H1 (cell line): Measurements from ENCODE around the gene CENPA. TPM values are rescaled to one million over a fixed set of nuclear protein-coding genes. Genes with fewer than 3 reads are reported as not detected.

Source experiments
- CTCF ChIA-PET: fragments of 300-600 bp; sonication (Branson Sonifier 250); formaldehyde crosslinking; loops from one replicate; lab custom pipeline; 2021; ENCODE audit not compliant: partially characterized antibody; lab: Charles Lee
- POLR2A ChIA-PET: fragments of 300-600 bp; sonication (Branson Sonifier 250); formaldehyde crosslinking; loops from one replicate; lab custom pipeline; 2021; ENCODE audit warnings: inconsistent platforms; ENCODE audit not compliant: partially characterized antibody; lab: Charles Lee
- DNase-seq, 2 experiments: peaks; one replicate each; pipeline versions ENCODE4 v3.0.0 to v3.0.0-alpha.2; 2010 to 2022; ENCODE audit warnings: low spot score in 2 of 2, low read depth in 1 of 2, mixed read lengths in 1 of 2
- FAIRE-seq: peaks from 2 replicates; lab custom pipeline; 2011; peaks lifted over from hg19 to GRCh38; lab: Jason Lieb, UNC
- H2AFZ ChIP-seq: 2 replicates; pipeline ENCODE4 v1.8.1; 2012; ENCODE audit warnings: low read length, inconsistent platforms
- H2AK5ac ChIP-seq: 2 replicates; pipeline ENCODE4 v1.6.1; 2013; ENCODE audit warnings: low read depth, low read length
- H2BK120ac ChIP-seq: replicated peaks from 2 replicates; pipeline ENCODE3; 2013; ENCODE audit warnings: low read depth, low read length, inconsistent platforms
- H2BK12ac ChIP-seq: 2 replicates; pipeline ENCODE4 v1.6.1; 2013; ENCODE audit warnings: low read depth, low read length
- H2BK15ac ChIP-seq: 2 replicates; pipeline ENCODE4 v1.6.1; 2013; ENCODE audit warnings: low read length
- H2BK20ac ChIP-seq: 2 replicates; pipeline ENCODE4 v1.6.1; 2013; ENCODE audit warnings: low read length
- H2BK5ac ChIP-seq: 2 replicates; pipeline ENCODE4 v1.6.1; 2013; ENCODE audit warnings: low read depth, low read length
- H3K14ac ChIP-seq: 2 replicates; pipeline ENCODE4 v1.6.1; 2013; ENCODE audit warnings: inconsistent platforms; ENCODE audit not compliant: insufficient read length
- H3K18ac ChIP-seq: 2 replicates; pipeline ENCODE4 v1.6.1; 2013; ENCODE audit warnings: low read length; ENCODE audit errors: extremely low read depth
- H3K23ac ChIP-seq: 2 replicates; pipeline ENCODE4 v1.6.1; 2013; ENCODE audit warnings: inconsistent platforms; ENCODE audit not compliant: insufficient read length
- H3K23me2 ChIP-seq: 2 replicates; pipeline ENCODE4 v1.6.1; 2013; ENCODE audit warnings: low read depth, low read length
- H3K27ac ChIP-seq: 2 replicates; pipeline ENCODE4 v1.6.1; 2011; ENCODE audit warnings: low read depth, low read length, inconsistent platforms
- H3K27me3 ChIP-seq, 4 experiments: replicated peaks in 1 of 4; 1 replicate in 1 of 4; 2 replicates in 3 of 4; pipeline versions ENCODE4 v1.6.1 to v1.8.1; 2011 to 2013; ENCODE audit warnings: low read length in 3 of 4, mild to moderate bottlenecking in 3 of 4, inconsistent platforms in 2 of 4, mixed read lengths in 2 of 4, moderate library complexity in 1 of 4; ENCODE audit not compliant: control insufficient read depth in 3 of 4, insufficient read depth in 3 of 4; ENCODE audit errors: extremely low read depth in 1 of 4
- H3K36me3 ChIP-seq, 4 experiments: 2 replicates each; pipeline versions ENCODE4 v1.6.1 to v1.8.1; 2011 to 2013; ENCODE audit warnings: mild to moderate bottlenecking in 4 of 4, low read length in 3 of 4, moderate library complexity in 2 of 4, control low read depth in 1 of 4, inconsistent platforms in 1 of 4; ENCODE audit not compliant: insufficient read depth in 4 of 4, control insufficient read depth in 2 of 4
- H3K4ac ChIP-seq: replicated peaks from 2 replicates; pipeline ENCODE3; 2013; ENCODE audit warnings: low read length, low read depth, mixed read lengths, inconsistent platforms; ENCODE audit not compliant: insufficient read length
- H3K4me1 ChIP-seq, 4 experiments: replicated peaks in 1 of 4; 1 replicate in 1 of 4; 2 replicates in 3 of 4; pipeline versions ENCODE4 v1.6.1 to v1.8.1; 2011 to 2013; ENCODE audit warnings: low read length in 3 of 4, inconsistent platforms in 2 of 4, mixed read lengths in 1 of 4; ENCODE audit not compliant: insufficient read depth in 4 of 4, control insufficient read depth in 3 of 4
- H3K4me2 ChIP-seq, 2 experiments: 2 replicates each; pipeline versions ENCODE4 v1.6.1 to v1.8.1; 2011 to 2013; ENCODE audit warnings: low read depth in 2 of 2, low read length in 2 of 2, control low read depth in 1 of 2, inconsistent platforms in 1 of 2, mild to moderate bottlenecking in 1 of 2; ENCODE audit not compliant: insufficient read depth in 1 of 2
- H3K4me3 ChIP-seq, 4 experiments: fragments of 200-600, 300-600 bp in 1 of 4; sonication (generic), shearing (Covaris generic), sonication (Bioruptor Twin) in 1 of 4; 2 replicates each; pipeline versions ENCODE4 v1.5.1 to v1.8.1; 2011 to 2016; ENCODE audit warnings: low read length in 4 of 4, low read depth in 3 of 4, control low read depth in 2 of 4, inconsistent platforms in 2 of 4, mild to moderate bottlenecking in 2 of 4, mixed read lengths in 1 of 4, moderate library complexity in 1 of 4; ENCODE audit not compliant: insufficient read depth in 2 of 4; ENCODE audit errors: extremely low read depth in 1 of 4
- H3K56ac ChIP-seq: replicated peaks from 2 replicates; pipeline ENCODE3; 2013; ENCODE audit warnings: low read depth, mild to moderate bottlenecking, mixed read lengths, low read length, inconsistent platforms; ENCODE audit not compliant: insufficient read length
- H3K79me1 ChIP-seq: 2 replicates; pipeline ENCODE4 v1.6.1; 2013; ENCODE audit warnings: low read depth, low read length, control low read depth
- H3K79me2 ChIP-seq, 2 experiments: 2 replicates each; pipeline versions ENCODE4 v1.6.1 to v1.8.1; 2012 to 2013; ENCODE audit warnings: low read length in 2 of 2, mild to moderate bottlenecking in 2 of 2, inconsistent platforms in 1 of 2; ENCODE audit not compliant: insufficient read depth in 2 of 2, control insufficient read depth in 1 of 2
- H3K9ac ChIP-seq, 4 experiments: replicated peaks in 1 of 4; 1 replicate in 1 of 4; 2 replicates in 3 of 4; pipeline versions ENCODE4 v1.6.1 to v1.8.1; 2011 to 2013; ENCODE audit warnings: low read depth in 3 of 4, low read length in 3 of 4, control low read depth in 2 of 4, mild to moderate bottlenecking in 2 of 4, moderate library complexity in 2 of 4, inconsistent platforms in 1 of 4; ENCODE audit errors: extremely low read depth in 1 of 4
- H3K9me3 ChIP-seq, 2 experiments: 2 replicates each; pipeline versions ENCODE4 v1.6.1 to v1.8.1; 2012 to 2013; ENCODE audit warnings: mild to moderate bottlenecking in 2 of 2, moderate library complexity in 2 of 2, control low read depth in 1 of 2, inconsistent platforms in 1 of 2, low read depth in 1 of 2, low read length in 1 of 2, mixed read lengths in 1 of 2; ENCODE audit not compliant: insufficient read depth in 2 of 2
- H4K20me1 ChIP-seq, 2 experiments: replicated peaks in 1 of 2; 2 replicates each; pipeline versions ENCODE3 to v1.8.1; 2011 to 2013; ENCODE audit warnings: inconsistent platforms in 2 of 2, low read length in 2 of 2, mild to moderate bottlenecking in 1 of 2; ENCODE audit not compliant: insufficient read depth in 2 of 2, control insufficient read depth in 1 of 2
- H4K5ac ChIP-seq: 2 replicates; pipeline ENCODE4 v1.6.1; 2013; ENCODE audit warnings: low read length, low read depth, mixed read lengths, inconsistent platforms; ENCODE audit not compliant: insufficient read length
- H4K8ac ChIP-seq: 2 replicates; pipeline ENCODE4 v1.8.0; 2013; ENCODE audit warnings: mild to moderate bottlenecking, moderate library complexity, low read length, inconsistent platforms; ENCODE audit not compliant: insufficient read depth; ENCODE audit errors: extremely low read depth
- H4K91ac ChIP-seq: replicated peaks from 2 replicates; pipeline ENCODE3; 2013; ENCODE audit warnings: low read length, mixed read lengths, inconsistent platforms; ENCODE audit not compliant: insufficient read length
- BCL11A ChIP-seq, 2 experiments: IDR thresholded peaks; one replicate each; pipeline ENCODE4 v1.6.1; 2011; ENCODE audit warnings: low read depth in 2 of 2, low read length in 2 of 2, mild to moderate bottlenecking in 2 of 2
- SP1 ChIP-seq: IDR thresholded peaks from 2 replicates; pipeline ENCODE4 v1.6.1; 2011; ENCODE audit warnings: low read depth, low read length
- SRF ChIP-seq: IDR thresholded peaks from 2 replicates; pipeline ENCODE4 v1.6.1; 2011; ENCODE audit warnings: mild to moderate bottlenecking, low read depth, low read length, moderate library complexity
- WGBS, 2 experiments: shearing (Covaris generic) in 1 of 2; methylation state at CpG; one replicate each; pipeline versions ENCODE4 v1.1.6 to v1.1.7; 2013 to 2015; ENCODE audit warnings: low lambda C conversion rate in 2 of 2, mixed read lengths in 2 of 2, inconsistent platforms in 1 of 2, low coverage in 1 of 2, missing lambda C conversion rate in 1 of 2; ENCODE audit not compliant: insufficient replicate concordance in 2 of 2, insufficient coverage in 1 of 2, insufficient read length in 1 of 2; ENCODE audit errors: extremely low coverage in 1 of 2, missing lambda C conversion rate in 1 of 2; 5-methylcytosine and 5-hydroxymethylcytosine counted together
- polyA plus RNA-seq, 7 experiments: library from polyadenylated mRNA; depleted of rRNA in 3 of 7; stranded (reverse) in 5 of 7; unstranded in 2 of 7; fragments of >200 nt in 5 of 7; fragments of 200-250 nt in 2 of 7; gene quantifications; 1 replicate in 5 of 7; 2 replicates in 1 of 7; 4 replicates in 1 of 7; pipeline versions ENCODE4 v1.2.1 to v1.2.3, GENCODE V29; 2011 to 2013; ENCODE audit warnings: missing spikeins in 2 of 7, mixed read lengths in 2 of 7
- total RNA-seq: library from RNA; stranded (reverse); fragmentation: NEBNext Ultra II Directional; extraction: Animal tissue kit (Norgen Biotek cat#: 25700); gene quantifications from 2 replicates; pipeline ENCODE4 v1.2.1, GENCODE V29; 2021

CENPA gene
- total and polyA plus RNA-seq, 2 of the 8 experiments (the other 6 are each of a cell fraction or from before 2014, with no cell fraction given) = 19.4 to 30.9 TPM

DNA sequence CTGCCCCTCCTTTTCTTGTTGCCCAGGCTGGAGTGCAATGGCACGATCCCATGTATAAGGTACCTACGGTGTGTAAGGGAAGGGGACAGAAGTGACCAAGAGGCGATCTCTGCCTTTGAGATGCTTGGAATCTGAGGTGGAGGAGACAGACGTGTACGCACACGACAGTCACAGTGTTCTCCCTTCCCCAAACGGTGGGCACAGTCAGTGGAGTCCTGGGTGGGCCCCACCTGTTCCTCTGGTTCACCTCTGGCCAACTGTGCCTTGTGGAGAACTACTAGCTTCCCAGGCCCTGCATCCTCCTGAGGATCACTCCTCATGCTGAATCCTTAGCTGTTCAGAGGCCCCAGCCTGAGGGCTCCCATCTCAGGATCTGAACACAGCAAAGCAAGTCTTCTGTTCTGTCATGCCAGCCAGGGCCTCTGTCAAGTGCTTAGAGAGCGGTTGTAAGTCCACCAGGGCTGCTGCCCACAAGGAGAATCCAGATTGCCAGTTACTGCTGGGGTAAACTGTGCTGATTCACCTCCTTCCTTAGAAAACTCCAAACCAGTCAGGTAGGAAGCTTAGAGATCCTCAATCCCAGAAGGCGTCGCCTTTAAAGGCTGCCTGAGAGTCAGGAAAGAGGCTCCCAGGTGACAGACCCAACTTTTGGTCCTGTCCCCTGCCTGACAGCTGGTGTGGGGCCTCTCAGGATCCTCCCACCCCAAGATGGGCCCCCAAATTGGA is 20.2 kb upstream of the CENPA start:
- Histone ChIP-seq H3K9ac (no peak overlapping the region), H3K4me1 (peaks cover 0 to 9% (median 4%) of the 10 kb centered on the region in 4 experiments; a peak in 4 of 7 replicates), H4K8ac (no peak overlapping the region), H2BK5ac (no peak overlapping the region), H3K79me1 (peaks cover 3% of the 10 kb centered on the region; the same call in 1 of the 2 replicates), H3K14ac (no peak overlapping the region), H4K20me1 (peaks cover 4 to 6% of the 10 kb centered on the region in 2 experiments), H2BK12ac (no peak overlapping the region), H3K4me2 (peak overlapping the region; percentile 76 to 95; a peak in 2 of 4 replicates), H3K79me2 (peaks cover 0 to 2% of the 10 kb centered on the region in 2 experiments; a peak in 1 of 4 replicates), H3K27ac (no peak overlapping the region), H3K27me3 (peaks cover 0 to 6% (median 0%) of the 10 kb centered on the region in 4 experiments; a peak in 2 of 7 replicates), H3K23me2 (peaks cover 3% of the 10 kb centered on the region; the same call in 1 of the 2 replicates), H3K4me3 (no peak overlapping the region), H3K23ac (no peak overlapping the region), H2BK120ac (no peak overlapping the region), H2AFZ (no peak overlapping the region), H3K36me3 (no peaks in the 10 kb centered on the region), H3K18ac (no peak overlapping the region), H3K4ac (no peak overlapping the region), H2BK20ac (no peak overlapping the region), H3K56ac (no peak overlapping the region), H4K5ac (no peak overlapping the region), H4K91ac (no peak overlapping the region), H2BK15ac (no peak overlapping the region), H2AK5ac (no peak overlapping the region), H3K9me3 (no peaks in the 10 kb centered on the region)
- 89% methylated on average over 10 of the region's 10 CpGs; no CpG with 5 or more reads in 1 of the 2 experiments for WGBS, 2 experiments
- DNase-seq (no peak), FAIRE-seq (no peak)
- POLR2A ChIA-PET = interaction anchor here (0.9 kb wide), 1 partner anchor 13 kb away, joined by 3 read pairs; no protein-coding TSS in a partner anchor
- CTCF ChIA-PET = interaction anchor here (1.3 to 3.2 kb wide), 4 partner anchors 14 to 188 kb away, joined by 3 to 11 read pairs (median 3); no protein-coding TSS in a partner anchor
- no peak for TF ChIP-seq SP1
- TF ChIP-seq SRF = no peak
- TF ChIP-seq BCL11A (IDR thresholded peaks at IDR 0.05; ENCODE audit: low read depth in 2 of 2, low read length in 2 of 2) = no peak
